HG02938 (cell line): Measurements from ENCODE around the gene GLIPR2.
A peak's percentile ranks its signal among the peaks of the same experiment; 100 is the strongest.
"Not testable (repeated sequence)": the region's sequence is repeated elsewhere in the genome, so short reads cannot be mapped to it uniquely, and the experiment has no call there.

Experiments used
- ATAC-seq: cut with Tn5 transposase; IDR thresholded peaks from one replicate; pipeline ENCODE4 v1.9.1; 2021; ENCODE audit warnings: mild to moderate bottlenecking, moderate library complexity; ENCODE audit not compliant: unreplicated experiment

Gene GLIPR2

GRCh38 chr9:36136272-36136893 is at the start of gene GLIPR2:
TSS of gene GLIPR2 (plus strand) at chr9:36136733. CDS start at chr9:36136779, 46 bp downstream.
- peak; percentile 80 for ATAC-seq

GRCh38 chr9:36087054-36087453 is 49.5 kb upstream of the GLIPR2 start:
- not testable (repeated sequence) for ATAC-seq

GRCh38 chr9:36088020-36088419 is 48.5 kb upstream of the GLIPR2 start:
- no peak for ATAC-seq

- no peak for ATAC-seq
Observed at GRCh38 chr9:36091026-36091953, 45.2 kb upstream of the GLIPR2 start.

- ATAC-seq = no peak
Observed at GRCh38 chr9:36092014-36092413, 44.5 kb upstream of the GLIPR2 start.

- peak; percentile 95 for ATAC-seq
Observed at GRCh38 chr9:36092509-36093215, 43.9 kb upstream of the GLIPR2 start.

GRCh38 chr9:36093384-36093783 is 43.1 kb upstream of the GLIPR2 start:
- no peak for ATAC-seq

- no peak for ATAC-seq
Observed at GRCh38 chr9:36099718-36100117, 36.8 kb upstream of the GLIPR2 start.

GRCh38 chr9:36100532-36100931 is 36.0 kb upstream of the GLIPR2 start:
- ATAC-seq = no peak

- no peak for ATAC-seq
Observed at GRCh38 chr9:36101916-36102741, 34.4 kb upstream of the GLIPR2 start.

- ATAC-seq = peak; percentile 56
Observed at GRCh38 chr9:36102742-36103495, 33.6 kb upstream of the GLIPR2 start.

- ATAC-seq = no peak
Observed at GRCh38 chr9:36109071-36109470, 27.5 kb upstream of the GLIPR2 start.

GRCh38 chr9:36110434-36110833 is 26.1 kb upstream of the GLIPR2 start:
- ATAC-seq = no peak

GRCh38 chr9:36112516-36112915 is 24.0 kb upstream of the GLIPR2 start:
- no peak for ATAC-seq

GRCh38 chr9:36113999-36114398 is 22.5 kb upstream of the GLIPR2 start:
- no peak for ATAC-seq

- ATAC-seq = no peak
Observed at GRCh38 chr9:36116593-36116992, 19.9 kb upstream of the GLIPR2 start.

GRCh38 chr9:36118201-36118600 is 18.3 kb upstream of the GLIPR2 start:
- ATAC-seq = no peak

- no peak for ATAC-seq
Observed at GRCh38 chr9:36118706-36119105, 17.8 kb upstream of the GLIPR2 start.

- no peak for ATAC-seq
Observed at GRCh38 chr9:36119476-36119875, 17.1 kb upstream of the GLIPR2 start.

- no peak for ATAC-seq
Observed at GRCh38 chr9:36120705-36121104, 15.8 kb upstream of the GLIPR2 start.
